ENCODE measurements around the gene CIART.
"Not testable (repeated sequence)": the region's sequence is repeated elsewhere in the genome, so short reads cannot be mapped to it uniquely, and the experiment has no call there.

The CIART gene

DNA sequence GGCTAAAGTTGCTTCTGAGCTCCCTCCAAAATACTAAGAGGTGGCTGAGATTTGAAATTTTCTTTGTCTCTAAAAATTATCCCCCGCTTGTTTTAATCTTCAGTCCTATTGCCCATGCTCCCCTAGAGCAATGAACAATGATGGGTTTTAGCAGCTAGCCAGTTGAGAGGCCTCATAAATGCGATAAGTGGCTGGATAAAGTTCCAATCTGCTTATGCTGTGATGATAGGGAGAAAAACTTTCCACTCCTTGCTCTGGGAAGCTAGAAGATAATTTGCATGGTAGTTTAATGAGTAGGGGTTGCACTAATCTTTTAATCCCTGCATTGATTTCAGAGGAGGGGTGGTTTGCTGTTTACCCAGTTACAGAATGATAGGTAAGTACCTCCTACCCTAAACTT lies 29.4 kb downstream of the CIART start:
- no peak for DNase-seq

DNA sequence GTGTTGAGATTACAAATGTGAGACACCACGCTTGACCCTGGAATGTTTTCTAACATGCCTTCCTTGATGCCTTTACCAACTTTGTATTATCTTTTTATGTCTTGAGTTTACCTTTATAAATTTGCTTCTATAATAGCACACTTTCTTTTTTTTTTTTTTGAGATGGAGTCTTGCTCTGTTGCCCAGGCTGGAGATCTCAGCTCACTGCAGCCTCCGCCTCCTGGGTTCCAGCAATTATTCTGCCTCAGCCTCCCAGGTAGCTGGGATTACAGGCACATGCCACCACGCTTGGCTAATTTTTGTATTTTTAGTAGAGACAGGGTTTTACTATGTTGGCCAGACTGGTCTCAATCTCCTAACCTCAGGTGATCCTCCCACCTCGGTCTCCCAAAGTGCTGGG lies 32.3 kb downstream of the CIART start:
- not testable (repeated sequence) for DNase-seq

DNA sequence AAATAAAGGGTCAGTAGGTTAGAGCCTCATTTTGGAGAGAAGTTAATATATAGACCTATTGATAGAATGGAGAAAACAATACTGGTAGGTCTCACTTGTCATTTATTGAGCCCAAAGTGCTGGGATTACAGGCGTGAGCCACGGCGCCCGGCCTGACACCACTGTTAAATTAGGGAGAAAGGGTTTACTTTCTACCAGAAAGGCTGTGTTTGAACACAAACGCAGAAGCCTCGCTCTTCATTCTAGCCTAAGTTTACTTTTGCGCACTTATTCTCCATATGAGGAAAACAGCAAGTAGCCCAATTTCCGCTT lies 38.3 kb downstream of the CIART start:
- no peak for DNase-seq

DNA sequence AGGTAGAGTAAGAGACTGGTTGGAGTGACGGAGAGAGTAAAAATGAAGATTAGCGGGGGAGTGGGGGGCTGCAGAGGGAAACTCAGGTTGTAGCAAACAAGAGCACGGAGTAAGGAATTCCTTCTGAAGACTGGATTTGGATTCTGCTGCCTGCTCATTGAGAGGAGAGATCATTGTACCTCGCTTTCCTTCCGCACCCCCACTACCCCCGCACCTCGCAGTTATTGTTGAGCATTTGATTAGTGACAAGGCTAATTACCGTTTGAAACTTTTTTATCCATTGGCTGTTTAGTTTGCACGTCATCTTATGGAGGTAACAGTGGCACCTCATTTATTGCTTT lies 39.4 kb downstream of the CIART start:
- DNase-seq: no peak

DNA sequence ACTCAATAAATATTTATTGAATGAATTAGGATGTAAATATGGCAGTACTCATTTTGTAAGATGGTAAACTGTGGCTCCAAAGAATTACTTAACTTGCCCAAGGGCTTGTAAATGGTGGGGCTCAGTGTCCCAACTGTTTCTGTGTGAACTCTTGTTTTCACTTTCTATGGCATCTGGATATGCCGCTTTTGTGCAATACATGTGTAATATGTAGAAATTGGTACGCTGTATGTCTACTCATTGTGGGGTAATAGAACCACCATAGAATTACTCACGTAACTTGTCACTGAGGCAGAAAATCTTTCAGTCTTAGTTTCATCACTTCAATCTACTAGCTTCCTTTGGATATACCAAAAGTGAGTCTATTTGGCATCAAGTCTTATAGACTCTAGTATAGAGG lies 40.0 kb downstream of the CIART start:
- DNase-seq: no peak

DNA sequence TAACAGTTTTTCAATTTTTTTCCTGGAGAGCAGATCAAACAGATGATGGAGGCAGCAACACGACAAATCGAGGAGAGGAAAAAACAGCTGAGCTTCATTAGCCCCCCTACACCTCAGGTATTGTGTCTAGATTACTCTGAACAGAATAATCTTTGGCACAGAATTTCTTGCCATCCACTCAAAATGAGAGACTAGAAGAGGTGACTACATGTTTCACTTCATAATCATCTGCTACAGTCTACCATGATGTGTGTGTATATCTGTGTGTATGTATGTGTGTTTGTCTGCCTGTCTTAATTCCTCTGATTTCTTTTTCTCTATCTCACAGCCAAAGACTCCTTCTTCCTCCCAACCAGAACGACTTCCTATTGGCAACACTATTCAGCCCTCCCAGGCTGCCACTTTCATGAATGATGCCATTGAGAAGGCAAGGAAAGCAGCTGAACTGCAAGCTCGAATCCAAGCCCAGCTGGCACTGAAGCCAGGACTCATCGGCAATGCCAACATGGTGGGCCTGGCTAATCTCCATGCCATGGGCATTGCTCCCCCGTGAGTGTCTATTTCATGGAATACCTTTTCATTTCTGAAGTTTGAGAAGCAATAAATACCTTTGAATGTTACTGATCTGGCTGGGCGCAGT lies 50.4 kb downstream of the CIART start:
- no peak for DNase-seq

Data from stimulated activated CD4-positive, alpha-beta T cell treated with anti-CD3 and anti-CD28 coated beads, Interleukin-12 subunit alpha, Interleukin-12 subunit beta, amount 100 ng/mL, for 4 hours (primary cell).